Liver (tissue), 9 donors: ENCODE results near the gene GRB14. TPM values are rescaled to one million over a fixed set of nuclear protein-coding genes. Genes with fewer than 3 reads are reported as not detected.

ENCODE experiments used
- DNase-seq: peaks from one replicate; pipeline ENCODE4 v3.0.0-alpha.2; 2017; ENCODE audit warnings: low spot score
- H3K27ac ChIP-seq, 2 donors: one replicate each; pipeline ENCODE4 v1.7.0; 2013; ENCODE audit warnings: inconsistent platforms in 2 of 2, low read length in 2 of 2, control low read depth in 1 of 2, low read depth in 1 of 2, mild to moderate bottlenecking in 1 of 2
- H3K27me3 ChIP-seq, 4 donors: one replicate each; pipeline versions ENCODE4 v1.6.1 to v1.7.0; 2013; ENCODE audit warnings: low read length in 3 of 4, inconsistent platforms in 1 of 4, mild to moderate bottlenecking in 1 of 4, moderate library complexity in 1 of 4; ENCODE audit not compliant: control insufficient read depth in 4 of 4, insufficient read depth in 4 of 4
- H3K36me3 ChIP-seq, 4 donors: one replicate each; pipeline versions ENCODE4 v1.6.1 to v1.7.0; 2013; ENCODE audit warnings: low read length in 3 of 4, mild to moderate bottlenecking in 3 of 4, low read depth in 1 of 4, moderate library complexity in 1 of 4; ENCODE audit not compliant: control insufficient read depth in 4 of 4, insufficient read depth in 3 of 4
- H3K4me1 ChIP-seq, 4 donors: one replicate each; pipeline versions ENCODE4 v1.6.1 to v1.7.0; 2013; ENCODE audit warnings: low read length in 3 of 4, mild to moderate bottlenecking in 3 of 4, moderate library complexity in 1 of 4; ENCODE audit not compliant: control insufficient read depth in 4 of 4, insufficient read depth in 4 of 4
- H3K4me3 ChIP-seq, 3 donors: one replicate each; pipeline versions ENCODE4 v1.6.1 to v1.7.0; 2013; ENCODE audit warnings: low read length in 3 of 3, control low read depth in 1 of 3, low read depth in 1 of 3, mild to moderate bottlenecking in 1 of 3
- H3K9ac ChIP-seq, 2 donors: one replicate each; pipeline ENCODE4 v1.7.0; 2013; ENCODE audit warnings: low read length in 2 of 2, mild to moderate bottlenecking in 2 of 2, moderate library complexity in 2 of 2, control low read depth in 1 of 2, low read depth in 1 of 2
- H3K9me3 ChIP-seq, 4 donors: one replicate each; pipeline versions ENCODE4 v1.6.1 to v1.7.0; 2013; ENCODE audit warnings: low read length in 3 of 4; ENCODE audit not compliant: control insufficient read depth in 4 of 4
- ATF3 ChIP-seq: IDR thresholded peaks from 2 replicates; pipeline ENCODE4 v1.6.1; 2016; ENCODE audit warnings: antibody characterized with exemption
- EGR1 ChIP-seq, 2 donors: IDR thresholded peaks; 2 replicates each; pipeline ENCODE4 v1.6.1; 2016 to 2018; ENCODE audit warnings: antibody characterized with exemption in 2 of 2, low read depth in 2 of 2
- FOXA1 ChIP-seq: IDR thresholded peaks from 2 replicates; pipeline ENCODE4 v1.6.1; 2016; ENCODE audit warnings: antibody characterized with exemption
- GABPA ChIP-seq, 2 donors: IDR thresholded peaks in 1 of 2; conservative IDR thresholded peaks in 1 of 2; 2 replicates each; pipeline ENCODE4 v1.6.1; 2016; ENCODE audit warnings: antibody characterized with exemption in 2 of 2, mild to moderate bottlenecking in 1 of 2, moderate library complexity in 1 of 2
- HNF4A ChIP-seq, 2 donors: conservative IDR thresholded peaks; 2 replicates each; pipeline ENCODE4 v1.6.1; 2016; ENCODE audit warnings: antibody characterized with exemption in 2 of 2, mild to moderate bottlenecking in 2 of 2
- HNF4G ChIP-seq: IDR thresholded peaks from 2 replicates; pipeline ENCODE4 v1.6.1; 2016; ENCODE audit warnings: antibody characterized with exemption
- JUND ChIP-seq, 2 donors: IDR thresholded peaks; 2 replicates each; pipeline ENCODE4 v1.6.1; 2016; ENCODE audit warnings: antibody characterized with exemption in 2 of 2
- MAX ChIP-seq: IDR thresholded peaks from 2 replicates; pipeline ENCODE4 v1.6.1; 2016; ENCODE audit warnings: antibody characterized with exemption
- NR2F2 ChIP-seq: IDR thresholded peaks from 2 replicates; pipeline ENCODE4 v1.6.1; 2016; ENCODE audit warnings: antibody characterized with exemption
- REST ChIP-seq: IDR thresholded peaks from 2 replicates; pipeline ENCODE4 v1.6.1; 2016; ENCODE audit warnings: antibody characterized with exemption, mild to moderate bottlenecking
- TAF1 ChIP-seq: conservative IDR thresholded peaks from 2 replicates; pipeline ENCODE4 v1.6.1; 2016; ENCODE audit warnings: antibody characterized with exemption, mild to moderate bottlenecking
- YY1 ChIP-seq: IDR thresholded peaks from 2 replicates; pipeline ENCODE4 v1.6.1; 2016; ENCODE audit warnings: antibody characterized with exemption, mild to moderate bottlenecking
- WGBS: extraction: QIAGEN DNeasy Blood & Tissue Kit; methylation state at CpG from one replicate; pipeline ENCODE4 v1.1.7; 2013; 5-methylcytosine and 5-hydroxymethylcytosine counted together
- polyA plus RNA-seq, 2 donors: library from polyadenylated mRNA; stranded (reverse) in 1 of 2; unstranded in 1 of 2; fragments of 200-250 nt in 1 of 2; fragments of >200 nt in 1 of 2; fragmentation: Nextera tagmentation in 1 of 2; extraction: Ambion mirVana in 1 of 2; gene quantifications; one replicate each; pipeline versions ENCODE4 v1.2.1 to v1.2.3, GENCODE V29; 2013 to 2015
- total RNA-seq, 2 donors: library from RNA; depleted of rRNA; stranded (reverse); fragments of >200 nt; gene quantifications; one replicate each; pipeline ENCODE4 v1.2.3, GENCODE V29; 2014
- donor health status: healthy.
- donor health status: healthy.
- donor health status: healthy.
- donor health status: healthy.
- donor health status: healthy.

Gene GRB14
- total and polyA plus RNA-seq, 4 donors: 1.0 to 119 (median 33.0) TPM

- Histone ChIP-seq H3K27me3 (no peaks in the 10 kb centered on the region), H3K36me3 (no peaks in the 10 kb centered on the region), H3K4me3 (no peak overlapping the region), H3K9me3 (no peaks in the 10 kb centered on the region), H3K4me1 (no peaks in the 10 kb centered on the region), H3K9ac (no peak overlapping the region), H3K27ac (no peak overlapping the region)
- WGBS: 80% methylated on average over 2 of the region's 2 CpGs
- no peak for DNase-seq
- no peak for TF ChIP-seq ATF3
- TF ChIP-seq HNF4G: no peak
- no peak for TF ChIP-seq TAF1
- no peak for TF ChIP-seq HNF4A (conservative IDR thresholded peaks at IDR 0.05)
- no peak for TF ChIP-seq GABPA (IDR thresholded peaks at IDR 0.05 in 1 of 2, conservative IDR thresholded peaks at IDR 0.05 in 1 of 2)
- TF ChIP-seq FOXA1: no peak
- TF ChIP-seq NR2F2: no peak
These were observed 162.5 kb downstream of the GRB14 start for GRCh38 chr2:164458792-164459191.

- no peak overlapping the region for H3K27ac ChIP-seq
- H3K9me3 ChIP-seq: no peaks in the 10 kb centered on the region
- H3K4me3 ChIP-seq: no peak overlapping the region
- no peak overlapping the region for H3K9ac ChIP-seq
- DNase-seq: no peak
- no peak for TF ChIP-seq FOXA1
- no peak for TF ChIP-seq REST
- no peak for TF ChIP-seq EGR1 (IDR thresholded peaks at IDR 0.05; ENCODE audit: low read depth in 2 of 2)
- TF ChIP-seq HNF4A (conservative IDR thresholded peaks at IDR 0.05): no peak
- TF ChIP-seq MAX: no peak
- WGBS: 91% methylated on average over 1 of the region's 1 CpG
- no peaks in the 10 kb centered on the region for H3K36me3 ChIP-seq
- no peaks in the 10 kb centered on the region for H3K4me1 ChIP-seq
- no peaks in the 10 kb centered on the region for H3K27me3 ChIP-seq
These were observed 164.0 kb downstream of the GRB14 start for GRCh38 chr2:164457271-164457670.

GRCh38 chr2:164456619-164457018 is 164.7 kb downstream of the GRB14 start:
- TF ChIP-seq JUND (IDR thresholded peaks at IDR 0.05) (no peak), FOXA1 (no peak), HNF4A (conservative IDR thresholded peaks at IDR 0.05) (no peak), YY1 (no peak), HNF4G (no peak)
- Histone ChIP-seq H3K9me3 (no peaks in the 10 kb centered on the region), H3K4me3 (no peak overlapping the region), H3K4me1 (no peaks in the 10 kb centered on the region), H3K9ac (no peak overlapping the region), H3K27ac (no peak overlapping the region), H3K27me3 (no peaks in the 10 kb centered on the region), H3K36me3 (no peaks in the 10 kb centered on the region)
- DNase-seq: no peak
- WGBS: 52% methylated on average over 4 of the region's 4 CpGs
